ENCODE measurements around the gene LCE3D. TPM values are rescaled to one million over a fixed set of nuclear protein-coding genes. Genes with fewer than 3 reads are reported as not detected.
A peak's percentile ranks its signal among the peaks of the same experiment; 100 is the strongest.
"Not testable (repeated sequence)": the region's sequence is repeated elsewhere in the genome, so short reads cannot be mapped to it uniquely, and the experiment has no call there.

LCE3D gene, protein sequence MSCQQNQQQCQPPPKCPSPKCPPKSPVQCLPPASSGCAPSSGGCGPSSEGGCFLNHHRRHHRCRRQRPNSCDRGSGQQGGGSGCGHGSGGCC
- polyA plus RNA-seq (ENCODE audit: insufficient read length) = not detected

DNA sequence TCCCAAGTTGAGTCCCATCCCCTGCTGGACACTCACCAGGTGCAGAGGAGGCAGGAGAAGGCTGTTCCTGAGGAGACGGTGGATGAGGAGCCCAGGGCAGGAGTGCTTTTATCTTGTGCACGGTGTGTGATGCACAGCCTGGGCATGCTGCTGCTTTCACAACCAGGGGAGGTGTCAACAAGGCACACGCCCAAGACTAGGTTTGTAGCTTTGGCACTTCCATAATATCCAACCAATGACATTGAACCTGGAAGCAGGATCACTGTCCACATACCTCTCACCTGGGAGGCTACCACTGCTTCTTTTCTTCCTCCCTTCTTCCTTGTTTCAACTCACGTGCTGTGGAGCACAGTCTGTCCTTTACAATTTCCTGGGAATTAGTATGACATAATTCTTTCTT is at the start of gene LCE3D:
Gene LCE3D, minus strand, starts transcription at position 84 of the 400 bp plus-strand sequence. CDS start 580 bp downstream, outside the sequence.
- DNase-seq = no peak

GRCh38 chr1:152626744-152627143 is 46.4 kb upstream of the LCE3D start:
- DNase-seq = no peak

GRCh38 chr1:152623203-152623844 is 43.0 kb upstream of the LCE3D start:
- DNase-seq = no peak

- DNase-seq = peak; percentile 19
Observed at GRCh38 chr1:152622803-152623202, 42.5 kb upstream of the LCE3D start, which contains the start of gene LCE3A. TSS of gene LCE3A (minus strand) at chr1:152623103. CDS start at chr1:152623103, 0 bp downstream.

- DNase-seq = no peak
Observed at GRCh38 chr1:152621993-152622392, 41.7 kb upstream of the LCE3D start.

DNA sequence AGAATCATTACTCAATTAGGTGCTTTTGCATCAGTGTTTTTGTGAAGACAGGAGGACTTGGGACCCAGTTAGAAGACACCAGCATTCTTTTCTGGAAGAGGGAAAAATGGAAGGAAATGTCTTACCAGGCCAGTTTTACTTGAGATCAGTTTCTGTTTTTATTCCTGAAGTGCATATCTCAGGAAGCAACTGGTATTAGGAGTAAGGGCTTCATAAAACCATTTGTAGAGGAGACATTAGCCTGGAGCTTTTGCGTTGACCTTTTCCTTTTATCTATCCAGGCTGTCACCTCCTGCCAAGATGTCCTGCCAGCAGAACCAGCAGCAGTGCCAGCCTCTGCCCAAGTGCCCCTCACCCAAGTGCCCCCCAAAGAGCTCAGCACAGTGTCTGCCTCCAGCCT is 33.2 kb upstream of the LCE3D start, which contains the start of gene LCE3B:
Gene LCE3B, plus strand, starts transcription at position 301 of the 400 bp plus-strand sequence. Its CDS starts 0 bp downstream, at position 301.
- no peak for DNase-seq

DNA sequence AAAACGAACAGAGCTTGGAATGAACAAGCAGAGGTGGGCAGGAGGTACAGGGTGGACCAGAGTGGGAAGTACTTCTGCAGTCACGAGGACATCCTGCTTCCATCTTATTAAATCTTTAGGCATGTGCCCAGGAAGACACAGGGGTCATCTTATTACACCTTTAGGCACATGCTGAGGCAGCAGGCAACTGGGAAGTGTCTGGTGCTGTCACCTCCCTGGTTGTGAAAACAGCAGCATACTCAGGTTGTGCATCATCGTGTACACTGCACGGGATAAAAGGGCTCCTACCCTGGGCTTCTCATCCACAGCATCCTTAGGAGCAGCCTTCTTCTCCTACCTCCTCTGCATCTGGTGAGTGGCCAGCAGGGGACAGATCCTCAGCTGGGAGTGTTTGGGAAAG is 19.6 kb upstream of the LCE3D start, which contains the start of gene LCE3C:
Gene LCE3C, plus strand, starts transcription at position 301 of the 400 bp plus-strand sequence. CDS start 498 bp downstream, outside the sequence.
- no peak for DNase-seq

DNA sequence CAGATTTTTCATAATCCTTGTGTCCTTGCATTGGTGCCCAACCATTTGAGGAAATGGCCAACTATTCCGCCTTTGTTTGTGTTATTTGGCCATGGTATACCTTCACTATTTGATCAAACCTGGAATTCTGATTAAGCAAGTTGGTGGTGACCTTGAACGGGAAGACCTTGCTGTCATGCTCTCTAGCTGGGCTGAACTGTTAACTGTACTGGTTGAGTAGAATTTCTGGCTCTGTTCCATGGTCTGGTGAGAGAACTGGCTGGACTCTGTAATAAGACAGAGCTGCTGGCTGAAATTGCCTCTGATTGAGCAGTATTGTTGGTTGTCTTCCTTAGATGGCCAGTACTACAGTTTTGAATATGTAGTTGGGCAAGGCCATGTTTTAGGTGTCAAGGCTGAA is 16.7 kb upstream of the LCE3D start:
- DNase-seq = no peak

DNA sequence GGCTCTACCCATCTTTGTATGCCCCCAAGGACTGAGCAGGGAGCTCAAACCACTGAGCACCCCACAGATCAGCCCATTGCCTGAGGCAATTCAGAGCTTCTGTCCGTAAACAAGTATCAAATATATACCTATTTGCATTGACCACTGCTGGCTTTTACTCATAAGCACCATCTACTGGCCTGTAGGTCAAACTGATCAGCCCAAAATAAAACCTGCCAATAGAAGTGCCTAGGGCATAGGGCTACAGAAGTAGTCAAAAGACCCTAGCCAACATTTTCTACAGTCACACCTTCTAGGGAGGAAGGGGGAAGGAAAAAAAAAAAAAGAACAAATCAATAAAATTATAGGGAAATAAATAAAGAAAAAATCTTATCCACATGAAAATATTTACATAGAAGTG is 5.3 kb upstream of the LCE3D start:
- no peak for DNase-seq

- no peak for DNase-seq
Observed at GRCh38 chr1:152582647-152583046, 2.3 kb upstream of the LCE3D start.

DNA sequence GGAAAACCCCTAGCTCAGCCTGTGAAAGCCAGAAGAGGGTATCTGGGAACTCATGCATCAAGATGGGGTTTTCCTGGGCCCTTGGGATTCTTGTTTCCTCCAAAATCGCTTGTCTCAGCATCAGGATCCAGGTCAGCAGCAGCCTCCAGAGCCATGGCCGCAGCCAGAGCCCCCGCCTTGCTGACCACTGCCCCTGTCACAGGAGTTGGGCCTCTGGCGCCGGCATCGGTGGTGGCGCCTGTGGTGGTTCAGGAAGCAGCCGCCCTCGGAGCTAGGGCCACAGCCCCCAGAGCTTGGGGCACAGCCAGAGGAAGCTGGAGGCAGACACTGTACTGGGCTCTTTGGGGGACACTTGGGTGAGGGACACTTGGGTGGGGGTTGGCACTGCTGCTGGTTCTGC is 790 bp downstream of the LCE3D start:
- DNase-seq = not testable (repeated sequence)

DNA sequence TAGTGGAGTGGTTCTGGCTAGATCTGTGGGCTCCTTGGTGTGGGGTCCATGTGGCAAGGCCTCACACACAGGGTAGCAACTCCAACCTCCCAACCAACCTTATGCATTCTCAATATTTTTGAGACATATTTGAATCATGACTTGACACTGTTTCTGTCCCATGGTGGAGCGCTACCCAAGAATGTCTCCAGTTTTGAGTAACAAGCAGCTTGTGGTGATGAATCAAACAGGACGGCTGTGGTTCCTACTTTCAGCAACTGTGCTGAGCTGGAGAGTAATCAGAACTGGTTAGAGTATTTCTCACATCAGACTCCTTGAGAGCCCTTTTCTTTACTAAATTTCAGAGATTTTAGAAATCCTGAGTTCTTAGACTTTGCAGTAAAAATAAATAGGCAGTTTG is 3.1 kb downstream of the LCE3D start:
- DNase-seq = no peak

DNA sequence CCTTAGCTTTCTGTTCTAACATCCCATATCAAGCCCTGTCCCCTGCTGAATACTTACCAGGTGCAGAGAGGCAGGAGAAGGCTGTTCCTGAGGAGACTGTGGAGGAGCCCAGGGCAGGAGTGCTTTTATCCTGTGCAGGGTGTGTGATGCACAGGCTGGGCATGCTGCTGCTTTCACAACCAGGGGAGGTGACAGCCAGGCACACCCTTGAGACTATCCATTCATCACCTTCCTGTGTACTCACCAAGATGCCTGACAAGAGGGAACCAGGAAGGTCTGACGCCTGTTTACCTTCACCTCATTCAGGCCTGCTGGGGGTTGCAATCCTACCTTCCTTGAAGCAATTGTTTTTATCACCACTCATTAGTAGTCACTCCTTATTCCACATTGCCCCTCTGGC is 13.6 kb downstream of the LCE3D start, which contains the start of gene LCE3E:
Gene LCE3E, minus strand, starts transcription at position 100 of the 400 bp plus-strand sequence. CDS start 572 bp downstream, outside the sequence.
- no peak for DNase-seq

GRCh38 chr1:152565535-152566215 is 14.6 kb downstream of the LCE3D start:
- no peak for DNase-seq

GRCh38 chr1:152565115-152565514 is 15.2 kb downstream of the LCE3D start:
- DNase-seq = no peak

DNA sequence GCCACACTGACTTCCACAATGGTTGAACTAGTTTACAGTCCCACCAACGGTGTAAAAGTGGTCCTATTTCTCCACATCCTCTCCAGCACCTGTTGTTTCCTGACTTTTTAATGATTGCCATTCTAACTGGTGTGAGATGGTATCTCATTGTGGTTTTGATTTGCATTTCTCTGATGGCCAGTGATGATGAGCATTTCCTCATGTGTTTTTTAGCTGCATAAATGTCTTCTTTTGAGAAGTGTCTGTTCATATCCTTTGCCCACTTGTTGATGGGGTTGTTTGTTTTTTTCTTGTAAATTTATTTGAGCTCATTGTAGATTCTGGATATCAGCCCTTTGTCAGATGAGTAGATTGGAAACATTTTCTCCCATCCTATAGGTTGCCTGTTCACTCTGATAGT is 32.0 kb downstream of the LCE3D start:
- not testable (repeated sequence) for DNase-seq

GRCh38 chr1:152546704-152547103 is 33.6 kb downstream of the LCE3D start:
- no peak for DNase-seq

GRCh38 chr1:152543820-152544219 is 36.5 kb downstream of the LCE3D start:
- DNase-seq = no peak

DNA sequence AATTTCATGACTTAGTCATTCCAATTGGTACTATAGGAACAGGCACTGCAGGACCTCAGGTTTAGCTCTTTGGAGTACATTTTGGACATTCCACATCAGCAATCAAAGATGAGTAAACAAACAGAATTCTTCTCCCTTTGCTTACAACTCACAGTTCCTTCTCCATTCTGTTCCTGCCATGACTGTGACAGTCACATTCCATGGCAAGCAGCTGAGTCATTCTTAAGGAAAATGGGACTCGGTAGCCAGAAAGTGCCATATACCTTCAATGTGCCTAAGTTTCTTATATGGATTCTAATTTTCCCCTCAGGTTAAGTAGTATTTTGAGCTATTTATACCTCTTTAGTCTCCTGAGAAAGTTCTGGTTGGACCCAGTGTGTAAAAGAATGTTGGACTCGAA is 40.4 kb downstream of the LCE3D start:
- DNase-seq = no peak

DNA sequence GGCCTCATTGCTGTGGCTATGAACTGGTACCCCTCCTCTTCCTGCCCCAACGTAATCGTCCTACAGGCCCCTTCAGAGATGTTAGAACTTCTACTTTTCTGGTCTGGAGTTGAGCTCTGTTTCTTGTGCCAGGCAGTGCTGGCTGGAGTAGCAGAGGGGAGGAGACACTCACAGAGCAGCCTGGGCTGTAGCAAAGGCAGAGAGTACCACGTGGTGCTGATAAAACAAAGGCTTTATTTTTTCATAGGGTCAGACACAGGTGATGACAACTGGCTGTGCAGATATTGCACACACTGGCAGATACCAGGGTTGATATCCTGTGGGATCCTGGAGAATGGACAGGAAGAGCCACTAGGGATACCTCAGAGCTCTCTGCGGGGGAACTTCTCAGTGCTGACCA is 42.8 kb downstream of the LCE3D start:
- no peak for DNase-seq

DNA sequence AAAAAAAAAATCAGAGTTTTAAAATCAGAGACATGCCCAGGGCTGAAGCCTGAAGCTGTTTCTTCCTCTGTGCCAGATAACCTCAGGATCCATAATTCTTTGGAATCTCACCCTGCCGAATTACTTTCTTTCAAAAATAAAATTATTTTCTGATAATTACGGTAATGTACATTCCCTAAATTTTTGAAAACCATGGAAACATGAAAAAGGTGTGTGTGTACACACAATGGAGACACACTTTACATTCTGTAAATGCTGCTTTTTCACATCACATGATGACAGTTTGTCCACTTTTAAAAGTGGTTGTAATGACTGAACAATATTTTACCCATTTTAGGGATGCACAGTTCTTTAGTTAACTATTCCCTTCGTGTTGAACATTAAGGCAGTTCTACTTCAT is 44.5 kb downstream of the LCE3D start:
- DNase-seq = no peak

DNA sequence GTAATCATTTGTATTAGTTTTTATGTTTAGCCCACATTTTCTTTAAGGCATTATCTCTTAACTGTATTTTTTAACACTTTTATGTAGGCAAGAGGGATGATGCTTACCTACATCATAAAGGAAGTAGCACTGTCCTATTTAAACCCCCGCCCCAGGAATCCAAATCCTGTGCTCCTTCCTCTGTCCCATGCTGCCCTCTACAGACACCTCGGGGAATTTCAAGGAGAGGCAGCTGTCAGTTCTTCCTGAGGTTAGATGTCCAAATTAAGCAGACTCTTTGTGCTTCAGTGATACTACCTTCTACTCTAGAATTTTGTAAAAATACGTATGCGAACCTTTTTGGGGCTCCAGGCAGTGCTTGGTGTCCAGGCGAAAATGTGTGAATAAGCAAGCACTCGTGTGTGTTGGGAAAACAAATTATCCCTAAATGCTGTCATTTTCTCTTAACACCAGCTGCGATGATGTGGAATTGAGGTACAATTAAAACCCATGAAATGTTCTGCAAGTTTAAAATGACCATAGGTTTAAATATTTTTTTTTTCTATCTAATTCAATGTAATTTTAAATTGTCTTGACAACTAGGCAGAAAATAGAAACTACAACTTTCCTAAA is 46.9 kb downstream of the LCE3D start:
- no peak for DNase-seq

Data from hindlimb muscle (tissue), 1 donor.